T-helper 17 cell (primary cell): ENCODE measurements around the gene RILPL1. TPM values are rescaled to one million over a fixed set of nuclear protein-coding genes. Genes with fewer than 3 reads are reported as not detected.
"Not testable (repeated sequence)": the region's sequence is repeated elsewhere in the genome, so short reads cannot be mapped to it uniquely, and the experiment has no call there.

Source experiments
- ATAC-seq: fragments of 150-1000 bp; cut with Tn5 transposase; 2 replicates; pipeline ENCODE4 v1.10.0; 2021; ENCODE audit warnings: mild to moderate bottlenecking, moderate library complexity
- DNase-seq, 3 donors: peaks; one replicate each; pipeline versions ENCODE4 v3.0.0 to v3.0.0-alpha.2; 2020 to 2021
- H3K9me3 ChIP-seq: one replicate; pipeline ENCODE4 v1.7.0; 2013; ENCODE audit warnings: low read length, mild to moderate bottlenecking; ENCODE audit not compliant: control insufficient read depth, poor library complexity, severe bottlenecking
- H3K27ac Mint-ChIP-seq: one replicate; pipeline ENCODE4 v1.8.0; 2022; ENCODE audit warnings: mild to moderate bottlenecking, moderate library complexity, mixed read lengths
- H3K27me3 Mint-ChIP-seq: one replicate; pipeline ENCODE4 v1.8.0; 2022; ENCODE audit warnings: mixed read lengths
- H3K36me3 Mint-ChIP-seq: one replicate; pipeline ENCODE4 v1.8.0; 2022; ENCODE audit warnings: low read depth, mixed read lengths
- H3K4me1 Mint-ChIP-seq: one replicate; pipeline ENCODE4 v1.8.0; 2022; ENCODE audit warnings: mild to moderate bottlenecking, mixed read lengths
- H3K4me3 Mint-ChIP-seq: one replicate; pipeline ENCODE4 v1.8.0; 2022; ENCODE audit warnings: mild to moderate bottlenecking, moderate library complexity, mixed read lengths
- total RNA-seq, 4 donors: library from RNA in 2 of 4; stranded (reverse) in 2 of 4; gene quantifications; one replicate each; pipeline ENCODE4 v1.2.3 and lab custom pipeline; 2022 to 2026

The RILPL1 gene
- total RNA-seq, 2 donors from 2014 or later: 3.4 TPM

GRCh38 chr12:123457980-123458779, 75.3 kb downstream of the RILPL1 start, which contains the start of gene SNRNP35:
SNRNP35 (plus strand) TSS chr12:123458139; CDS start chr12:123465541, 7,402 bp downstream.
- Mint-ChIP-seq H3K27ac (peak within 1 kb of the TSS; percentile 100), H3K4me3 (peak within 1 kb of the TSS; percentile 99)
- ATAC-seq: peak; percentile 83

GRCh38 chr12:123453165-123453564, 80.4 kb downstream of the RILPL1 start:
- no peaks in the 10 kb centered on the region for H3K27me3 Mint-ChIP-seq
- H3K27ac Mint-ChIP-seq: no peak overlapping the region
- H3K9me3 ChIP-seq: no peaks in the 10 kb centered on the region
- ATAC-seq (no peak), DNase-seq (no peak)
- peaks cover 14% of the 10 kb centered on the region for H3K4me1 Mint-ChIP-seq
- H3K36me3 Mint-ChIP-seq: peaks cover 2% of the 10 kb centered on the region
- H3K4me3 Mint-ChIP-seq: no peak overlapping the region

More at GRCh38 chr12:123457980-123458779, 75.3 kb downstream of the RILPL1 start, which contains the start of gene SNRNP35:
- peak; percentile 72 to 77 (median 73) for DNase-seq
- H3K4me1 Mint-ChIP-seq: peaks cover 24% of the 10 kb centered on the region
- H3K9me3 ChIP-seq: no peaks in the 10 kb centered on the region
- peaks cover 5% of the 10 kb centered on the region for H3K36me3 Mint-ChIP-seq
- no peaks in the 10 kb centered on the region for H3K27me3 Mint-ChIP-seq

GRCh38 chr12:123452276-123452550, 81.3 kb downstream of the RILPL1 start:
- H3K27ac Mint-ChIP-seq, DNase-seq, H3K36me3 Mint-ChIP-seq, H3K9me3 ChIP-seq, H3K4me3 Mint-ChIP-seq, H3K27me3 Mint-ChIP-seq, ATAC-seq: not testable (repeated sequence)
- H3K4me1 Mint-ChIP-seq: peaks cover 10% of the 10 kb centered on the region

GRCh38 chr12:123450636-123451035, 82.9 kb downstream of the RILPL1 start:
- H3K36me3 Mint-ChIP-seq: no peaks in the 10 kb centered on the region
- no peak overlapping the region for H3K4me3 Mint-ChIP-seq
- H3K9me3 ChIP-seq: no peaks in the 10 kb centered on the region
- ATAC-seq (no peak), DNase-seq (no peak)
- H3K27ac Mint-ChIP-seq: peak overlapping the region; percentile 97
- H3K27me3 Mint-ChIP-seq: no peaks in the 10 kb centered on the region
- peaks cover 18% of the 10 kb centered on the region for H3K4me1 Mint-ChIP-seq

GRCh38 chr12:123449856-123450255, 83.7 kb downstream of the RILPL1 start:
- no peaks in the 10 kb centered on the region for H3K9me3 ChIP-seq
- Mint-ChIP-seq H3K4me3 (no peak overlapping the region), H3K36me3 (no peaks in the 10 kb centered on the region), H3K27ac (peak overlapping the region; percentile 97), H3K4me1 (peaks cover 21% of the 10 kb centered on the region), H3K27me3 (no peaks in the 10 kb centered on the region)
- DNase-seq (no peak), ATAC-seq (no peak)

GRCh38 chr12:123449249-123449733, 84.2 kb downstream of the RILPL1 start:
- Mint-ChIP-seq H3K27ac (peak overlapping the region; percentile 97), H3K36me3 (no peaks in the 10 kb centered on the region), H3K4me3 (peak overlapping the region; percentile 59), H3K4me1 (peaks cover 21% of the 10 kb centered on the region), H3K27me3 (no peaks in the 10 kb centered on the region)
- DNase-seq (no peak), ATAC-seq (no peak)
- H3K9me3 ChIP-seq: no peaks in the 10 kb centered on the region

- Mint-ChIP-seq H3K4me1 (peaks cover 21% of the 10 kb centered on the region), H3K4me3 (peak overlapping the region; percentile 64), H3K36me3 (no peaks in the 10 kb centered on the region), H3K27me3 (no peaks in the 10 kb centered on the region), H3K27ac (peak overlapping the region; percentile 86)
- DNase-seq: no peak
- no peak for ATAC-seq
- H3K9me3 ChIP-seq: no peaks in the 10 kb centered on the region
These were observed 87.2 kb downstream of the RILPL1 start for GRCh38 chr12:123446333-123446713.

- Mint-ChIP-seq H3K27ac (peak overlapping the region; percentile 86), H3K27me3 (no peaks in the 10 kb centered on the region), H3K36me3 (no peaks in the 10 kb centered on the region), H3K4me1 (peaks cover 21% of the 10 kb centered on the region), H3K4me3 (peak overlapping the region; percentile 64)
- ATAC-seq (no peak), DNase-seq (no peak)
- no peaks in the 10 kb centered on the region for H3K9me3 ChIP-seq
These were observed 87.9 kb downstream of the RILPL1 start for GRCh38 chr12:123445388-123446332.

GRCh38 chr12:123444092-123445026, 89.2 kb downstream of the RILPL1 start:
- no peaks in the 10 kb centered on the region for H3K9me3 ChIP-seq
- Mint-ChIP-seq H3K36me3 (no peaks in the 10 kb centered on the region), H3K4me3 (no peak overlapping the region), H3K27me3 (no peaks in the 10 kb centered on the region), H3K27ac (no peak overlapping the region), H3K4me1 (peaks cover 20% of the 10 kb centered on the region)
- DNase-seq (no peak), ATAC-seq (no peak)

GRCh38 chr12:123442774-123443173, 90.7 kb downstream of the RILPL1 start:
- Mint-ChIP-seq H3K4me3 (no peak overlapping the region), H3K27ac (no peak overlapping the region), H3K36me3 (no peaks in the 10 kb centered on the region), H3K4me1 (peaks cover 15% of the 10 kb centered on the region), H3K27me3 (no peaks in the 10 kb centered on the region)
- no peaks in the 10 kb centered on the region for H3K9me3 ChIP-seq
- no peak for DNase-seq
- no peak for ATAC-seq

GRCh38 chr12:123441523-123442164, 91.9 kb downstream of the RILPL1 start:
- H3K9me3 ChIP-seq: no peaks in the 10 kb centered on the region
- no peak for ATAC-seq
- Mint-ChIP-seq H3K4me3 (no peak overlapping the region), H3K4me1 (peaks cover 15% of the 10 kb centered on the region), H3K27ac (no peak overlapping the region), H3K27me3 (no peaks in the 10 kb centered on the region), H3K36me3 (no peaks in the 10 kb centered on the region)
- no peak for DNase-seq
